ENCODE measurements around the gene SCCPDH.

SCCPDH gene

DNA sequence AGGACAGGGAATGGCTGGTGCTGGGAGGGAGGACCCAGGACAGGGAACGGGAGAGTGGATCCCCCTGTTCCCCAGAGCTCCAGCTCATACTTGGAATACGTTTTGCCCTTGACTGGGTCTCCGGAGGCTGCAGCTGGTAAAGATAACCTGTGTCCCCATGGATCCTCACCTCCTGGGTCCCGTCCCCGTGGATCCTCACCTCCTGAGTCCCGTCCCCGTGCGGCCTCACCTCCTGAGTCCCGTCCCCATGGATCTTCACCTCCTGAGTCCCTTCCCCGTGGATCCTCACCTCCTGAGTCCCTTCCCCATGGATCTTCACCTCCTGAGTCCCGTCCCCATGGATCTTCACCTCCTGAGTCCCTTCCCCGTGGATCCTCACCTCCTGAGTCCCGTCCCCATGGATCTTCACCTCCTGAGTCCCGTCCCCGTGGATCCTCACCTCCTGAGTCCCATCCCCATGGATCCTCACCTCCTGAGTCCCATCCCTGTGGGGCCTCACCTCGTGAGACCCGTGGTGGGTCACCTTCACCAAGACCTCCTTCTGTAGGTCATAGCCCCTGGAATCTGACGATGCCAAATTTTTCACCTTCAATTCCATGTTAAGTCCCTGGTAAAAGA is 61.4 kb downstream of the SCCPDH start:
- DNase-seq (ENCODE audit: low spot score), result no peak

- no peak for DNase-seq (ENCODE audit: low spot score)
Measured at GRCh38 chr1:246786606-246787238, 62.5 kb downstream of the SCCPDH start.

DNA sequence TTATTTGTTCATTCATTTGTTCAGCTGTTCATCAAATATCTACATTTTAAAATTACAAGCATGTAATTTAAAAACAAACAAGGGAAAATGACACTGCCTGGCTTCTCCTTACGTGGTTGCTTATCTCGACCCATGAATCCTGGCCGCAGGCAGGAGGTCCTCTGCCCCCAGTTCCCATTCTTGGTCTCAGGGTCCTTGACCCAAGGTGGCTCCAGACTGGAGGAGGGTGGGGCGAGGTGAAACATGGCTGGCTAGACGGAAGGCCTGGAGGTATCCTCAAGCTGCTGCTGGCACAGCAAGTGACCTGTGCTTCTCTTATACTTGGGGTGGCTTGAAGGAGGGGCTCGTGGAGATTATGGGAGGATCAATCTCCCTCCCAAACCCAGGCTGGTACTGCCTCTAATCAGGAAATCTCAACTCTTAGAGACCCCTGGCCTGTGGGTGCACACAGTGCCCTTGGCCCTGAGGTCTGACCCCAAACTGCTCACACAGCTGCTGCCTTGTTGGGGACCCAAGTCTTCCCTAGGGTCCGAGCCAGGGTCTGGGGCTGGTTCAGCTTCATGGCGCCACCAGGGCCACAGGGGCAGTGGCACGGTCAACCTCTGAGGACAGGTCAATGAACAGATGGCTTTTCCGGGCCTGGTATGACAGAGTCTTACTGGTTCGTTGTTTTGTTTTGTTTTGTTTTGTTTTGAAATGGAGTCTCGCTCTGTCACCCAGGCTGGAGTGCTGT is 63.7 kb downstream of the SCCPDH start:
- DNase-seq (ENCODE audit: low spot score), result no peak

- no peak for DNase-seq (ENCODE audit: low spot score)
Measured at GRCh38 chr1:246788895-246789338, 64.7 kb downstream of the SCCPDH start.

DNA sequence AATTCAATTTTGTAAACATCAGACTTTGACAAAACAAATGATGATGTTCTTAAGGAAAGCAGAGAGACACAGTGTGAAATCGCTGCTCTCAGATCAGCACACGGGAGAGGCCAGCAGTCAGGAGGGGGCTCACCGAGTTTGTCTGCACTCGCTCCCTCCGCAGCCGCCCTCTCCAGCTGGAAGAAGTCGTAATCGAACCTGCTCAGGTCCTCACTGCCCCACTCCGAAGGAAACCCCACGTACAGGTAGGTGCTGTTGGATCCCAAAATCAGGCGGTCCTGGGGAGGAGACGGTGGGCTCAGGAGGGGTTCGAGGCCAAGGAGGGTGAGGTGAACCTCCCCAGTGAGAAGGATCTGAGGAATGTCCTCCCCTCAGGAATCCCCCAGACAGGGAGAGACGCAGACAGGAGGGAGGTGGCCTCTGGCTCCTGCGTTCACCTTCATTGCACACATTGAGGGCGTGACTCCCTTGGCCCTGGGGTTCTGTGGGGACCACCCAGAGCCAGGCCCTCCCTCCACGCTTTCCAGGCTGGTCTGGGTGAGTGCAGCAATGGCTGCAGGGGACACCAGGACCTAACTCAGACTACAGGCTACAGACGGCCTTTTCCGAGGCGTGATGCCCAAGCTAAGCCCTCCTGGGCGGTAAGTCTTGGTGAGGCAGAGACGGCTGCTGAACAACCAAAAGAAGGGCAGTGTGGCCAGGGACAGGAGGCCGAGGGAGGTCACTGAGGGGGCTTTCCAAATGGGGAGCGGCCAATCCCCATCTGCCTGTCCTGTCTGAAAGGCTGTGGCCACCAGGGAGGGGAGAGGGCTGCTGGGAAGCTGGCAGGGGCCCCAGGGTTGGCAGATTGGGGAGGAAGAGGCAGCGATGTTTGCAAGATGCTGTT is 65.5 kb downstream of the SCCPDH start:
- DNase-seq (ENCODE audit: low spot score), result no peak

DNA sequence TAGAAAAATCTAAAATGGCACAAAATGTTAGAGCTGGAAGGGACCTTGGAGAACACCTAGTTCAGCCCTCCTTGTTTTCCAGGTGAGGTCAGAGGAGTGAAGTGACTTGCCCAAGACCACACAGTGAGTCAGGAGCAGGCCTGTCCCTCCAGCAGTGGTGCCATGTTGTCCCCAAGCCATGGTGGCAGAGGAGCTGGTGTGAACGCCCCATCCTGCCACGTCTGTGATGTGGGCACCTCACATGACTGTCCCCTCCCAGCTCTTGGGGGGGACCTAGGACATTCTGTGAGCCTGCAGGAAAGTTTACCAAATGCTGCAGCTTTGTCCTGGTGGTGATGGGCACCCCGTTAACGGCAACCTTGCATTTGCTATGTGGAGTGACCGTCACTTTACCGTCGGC is 66.2 kb downstream of the SCCPDH start:
- no peak for DNase-seq (ENCODE audit: low spot score)

- DNase-seq (ENCODE audit: low spot score), result no peak
Measured at GRCh38 chr1:246790833-246791232, 66.6 kb downstream of the SCCPDH start.

DNA sequence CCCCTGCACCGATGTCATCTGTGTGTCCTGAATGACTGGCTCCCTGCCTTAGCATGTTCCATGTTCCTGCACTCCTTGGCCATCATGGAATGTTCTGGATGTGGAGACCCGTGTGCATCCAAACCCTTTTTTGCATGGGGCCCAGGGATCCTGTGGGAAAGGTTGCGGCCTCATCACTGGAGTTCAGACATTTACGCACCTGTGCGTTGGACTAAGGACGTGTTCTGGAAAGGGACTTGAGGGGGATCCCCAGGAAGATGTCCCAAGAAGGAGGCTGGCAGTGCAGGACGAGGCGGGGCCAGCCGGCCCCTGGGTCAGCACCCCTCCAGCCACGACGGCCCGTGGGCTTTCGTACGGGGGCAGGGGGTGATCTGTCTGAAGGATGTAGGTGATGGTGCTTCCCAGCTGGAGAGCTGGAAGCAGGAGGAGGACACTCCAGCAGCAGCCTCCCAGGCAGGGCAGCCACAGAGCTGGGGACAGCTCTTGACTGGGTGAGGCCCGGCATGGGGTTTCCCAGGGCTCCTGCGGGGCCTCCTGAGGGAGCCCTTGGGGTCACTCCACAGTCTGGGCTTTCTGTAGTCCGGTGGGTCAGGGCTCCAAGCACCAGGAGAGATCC is 67.2 kb downstream of the SCCPDH start:
- no peak for DNase-seq (ENCODE audit: low spot score)

GRCh38 chr1:246792603-246793002 is 68.4 kb downstream of the SCCPDH start:
- no peak for DNase-seq (ENCODE audit: low spot score)

GRCh38 chr1:246793356-246793896 is 69.2 kb downstream of the SCCPDH start:
- no peak for DNase-seq (ENCODE audit: low spot score)

GRCh38 chr1:246794048-246794827 is 70.0 kb downstream of the SCCPDH start:
- DNase-seq (ENCODE audit: low spot score), result no peak

GRCh38 chr1:246794828-246795671 is 70.8 kb downstream of the SCCPDH start:
- no peak for DNase-seq (ENCODE audit: low spot score)

DNA sequence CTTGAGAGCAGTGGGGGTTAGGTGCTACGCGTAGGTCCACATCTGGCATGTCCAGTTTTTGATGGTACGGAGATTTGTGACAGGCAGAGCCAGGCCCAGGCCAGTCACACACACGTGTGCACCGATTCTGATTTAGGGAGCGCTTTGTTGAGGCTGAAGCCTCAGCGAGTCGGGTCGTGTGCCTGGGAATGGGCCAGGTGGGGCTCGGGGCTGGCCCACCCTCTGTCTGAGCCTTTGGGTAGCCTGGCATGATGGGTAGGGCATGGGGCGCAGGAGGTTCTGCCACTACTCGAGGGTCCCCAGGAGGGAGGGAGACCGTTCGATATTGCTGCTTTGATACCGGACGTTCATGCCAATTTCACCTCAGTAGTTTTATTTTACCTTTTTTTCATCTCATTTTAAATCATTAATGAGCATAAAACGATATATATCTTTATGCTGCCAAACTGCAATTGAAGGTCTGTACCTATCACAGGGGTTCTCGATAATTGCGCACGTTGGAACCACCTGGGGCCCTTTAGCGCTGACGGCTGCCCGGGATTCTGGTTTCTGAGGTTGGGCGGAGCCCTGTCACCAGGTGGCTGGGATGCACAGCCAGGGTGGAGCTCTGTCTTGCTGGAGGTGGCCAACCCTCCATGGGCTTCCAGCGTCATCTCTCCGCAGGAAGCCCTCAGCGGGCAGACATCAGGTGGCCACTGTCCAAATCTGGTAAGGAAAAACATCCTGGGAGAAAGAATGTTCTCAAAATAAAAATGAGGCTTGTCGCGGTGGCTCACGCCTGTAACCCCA is 71.9 kb downstream of the SCCPDH start:
- DNase-seq (ENCODE audit: low spot score), result no peak

- DNase-seq (ENCODE audit: low spot score), result no peak
Measured at GRCh38 chr1:246797157-246797556, 72.9 kb downstream of the SCCPDH start.

DNA sequence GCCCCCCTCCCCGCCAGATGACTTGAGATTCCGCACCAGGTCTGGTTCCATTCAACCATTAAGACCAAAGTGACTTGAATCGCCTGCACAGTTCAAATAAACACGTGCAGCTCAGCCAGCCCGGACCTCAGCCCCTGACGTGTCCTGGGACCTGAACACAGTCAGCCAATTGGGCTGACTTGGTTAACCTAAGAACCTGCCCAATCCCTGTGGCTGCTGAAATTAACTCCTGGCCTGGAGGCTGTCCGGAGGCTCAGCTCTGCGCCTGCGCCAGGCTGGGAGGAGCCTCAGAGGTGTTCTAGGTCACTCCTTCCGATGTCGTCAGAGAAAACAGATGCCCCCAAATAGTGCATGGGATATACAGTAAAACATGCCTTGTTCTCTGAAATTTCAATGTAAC is 73.4 kb downstream of the SCCPDH start:
- no peak for DNase-seq (ENCODE audit: low spot score)

DNA sequence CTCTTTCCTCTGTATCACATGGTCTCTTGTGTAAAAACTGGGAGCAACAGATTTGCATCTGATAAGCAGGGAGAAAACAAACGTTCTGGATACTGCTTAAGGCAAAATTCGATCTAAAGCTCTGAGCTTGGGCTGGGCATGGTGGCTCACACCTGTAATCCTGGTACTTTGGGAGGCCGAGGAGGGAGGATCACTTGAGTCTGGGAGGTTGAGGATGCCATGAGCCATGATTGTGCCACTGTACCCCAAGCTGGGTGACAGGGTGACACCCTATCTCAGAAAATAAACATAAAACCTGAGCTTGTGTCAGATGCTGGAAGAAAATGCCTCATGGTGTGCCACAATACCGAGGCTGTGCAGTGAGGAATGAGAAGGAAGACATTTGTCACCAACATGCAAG is 73.9 kb downstream of the SCCPDH start:
- no peak for DNase-seq (ENCODE audit: low spot score)

GRCh38 chr1:246798606-246799496 is 74.6 kb downstream of the SCCPDH start:
- DNase-seq (ENCODE audit: low spot score), result no peak

DNA sequence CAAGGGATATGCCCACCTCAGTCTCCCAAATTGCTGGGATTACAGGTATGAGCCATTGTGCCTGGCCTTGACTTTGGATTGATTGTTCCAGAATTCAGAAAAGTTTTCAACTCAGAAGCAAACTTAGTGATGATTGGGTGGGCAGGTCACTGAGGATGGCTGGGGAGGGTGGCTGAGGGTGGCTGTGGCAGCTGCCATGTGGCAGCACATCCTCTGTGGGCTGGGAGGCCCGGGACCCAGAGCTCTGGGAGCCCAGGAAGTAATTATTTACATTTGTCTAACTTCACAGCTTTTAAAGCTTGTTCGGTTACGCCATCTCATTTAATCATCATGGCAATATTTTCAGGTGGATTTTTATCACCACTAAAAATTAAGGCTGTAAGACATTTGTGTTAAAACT is 76.1 kb downstream of the SCCPDH start:
- DNase-seq (ENCODE audit: low spot score), result no peak
